Islet of Langerhans (tissue), 1 donor: ENCODE measurements around the gene MYOF.
A peak's percentile ranks its signal among the peaks of the same experiment; 100 is the strongest.

Experiments
- FAIRE-seq: peaks from one replicate; lab custom pipeline; 2011; peaks lifted over from hg19 to GRCh38; lab: Jason Lieb, UNC

MYOF gene

GRCh38 chr10:93482145-93482834 lies at the start of gene MYOF:
Gene MYOF (minus strand): TSS chr10:93482334. CDS start chr10:93482194, 140 bp downstream.
- peak; percentile 51 for FAIRE-seq

GRCh38 chr10:93518531-93518930 lies 36.4 kb upstream of the MYOF start:
- no peak for FAIRE-seq

- no peak for FAIRE-seq
Observed at GRCh38 chr10:93516006-93516380, 33.9 kb upstream of the MYOF start.

- FAIRE-seq, result no peak
Observed at GRCh38 chr10:93515071-93516005, 33.2 kb upstream of the MYOF start.

- no peak for FAIRE-seq
Observed at GRCh38 chr10:93514521-93514920, 32.4 kb upstream of the MYOF start.

- FAIRE-seq, result no peak
Observed at GRCh38 chr10:93513091-93513490, 31.0 kb upstream of the MYOF start.

- no peak for FAIRE-seq
Observed at GRCh38 chr10:93512565-93512964, 30.4 kb upstream of the MYOF start.

GRCh38 chr10:93509816-93510215 lies 27.7 kb upstream of the MYOF start:
- no peak for FAIRE-seq

GRCh38 chr10:93505075-93505474 lies 22.9 kb upstream of the MYOF start:
- FAIRE-seq, result no peak

- no peak for FAIRE-seq
Observed at GRCh38 chr10:93503075-93503474, 20.9 kb upstream of the MYOF start.

- no peak for FAIRE-seq
Observed at GRCh38 chr10:93501650-93502049, 19.5 kb upstream of the MYOF start.

GRCh38 chr10:93498166-93498565 lies 16.0 kb upstream of the MYOF start:
- FAIRE-seq, result no peak

- no peak for FAIRE-seq
Observed at GRCh38 chr10:93496322-93497041, 14.3 kb upstream of the MYOF start, which contains the start of gene CEP55. Gene CEP55 (plus strand): TSS chr10:93496612. CDS start chr10:93500052, 3,440 bp downstream.

- no peak for FAIRE-seq
Observed at GRCh38 chr10:93495654-93496321, 13.7 kb upstream of the MYOF start.

- FAIRE-seq, result no peak
Observed at GRCh38 chr10:93494494-93494893, 12.4 kb upstream of the MYOF start.

- no peak for FAIRE-seq
Observed at GRCh38 chr10:93493162-93493561, 11.0 kb upstream of the MYOF start.

- no peak for FAIRE-seq
Observed at GRCh38 chr10:93491602-93492121, 9.5 kb upstream of the MYOF start.

- no peak for FAIRE-seq
Observed at GRCh38 chr10:93488956-93489528, 6.9 kb upstream of the MYOF start.

- no peak for FAIRE-seq
Observed at GRCh38 chr10:93485690-93486089, 3.6 kb upstream of the MYOF start.

- no peak for FAIRE-seq
Observed at GRCh38 chr10:93481637-93482144, 443 bp downstream of the MYOF start.

- FAIRE-seq, result no peak
Observed at GRCh38 chr10:93478873-93479272, 3.3 kb downstream of the MYOF start.
